Liver (tissue), 9 donors: ENCODE data around the gene GIMAP7. TPM values are rescaled to one million over a fixed set of nuclear protein-coding genes. Genes with fewer than 3 reads are reported as not detected.

Source experiments
- DNase-seq: peaks from one replicate; pipeline ENCODE4 v3.0.0-alpha.2; 2017; ENCODE audit warnings: low spot score
- H3K27ac ChIP-seq, 2 donors: one replicate each; pipeline ENCODE4 v1.7.0; 2013; ENCODE audit warnings: inconsistent platforms in 2 of 2, low read length in 2 of 2, control low read depth in 1 of 2, low read depth in 1 of 2, mild to moderate bottlenecking in 1 of 2
- H3K27me3 ChIP-seq, 4 donors: one replicate each; pipeline versions ENCODE4 v1.6.1 to v1.7.0; 2013; ENCODE audit warnings: low read length in 3 of 4, inconsistent platforms in 1 of 4, mild to moderate bottlenecking in 1 of 4, moderate library complexity in 1 of 4; ENCODE audit not compliant: control insufficient read depth in 4 of 4, insufficient read depth in 4 of 4
- H3K36me3 ChIP-seq, 4 donors: one replicate each; pipeline versions ENCODE4 v1.6.1 to v1.7.0; 2013; ENCODE audit warnings: low read length in 3 of 4, mild to moderate bottlenecking in 3 of 4, low read depth in 1 of 4, moderate library complexity in 1 of 4; ENCODE audit not compliant: control insufficient read depth in 4 of 4, insufficient read depth in 3 of 4
- H3K4me1 ChIP-seq, 4 donors: one replicate each; pipeline versions ENCODE4 v1.6.1 to v1.7.0; 2013; ENCODE audit warnings: low read length in 3 of 4, mild to moderate bottlenecking in 3 of 4, moderate library complexity in 1 of 4; ENCODE audit not compliant: control insufficient read depth in 4 of 4, insufficient read depth in 4 of 4
- H3K4me3 ChIP-seq, 3 donors: one replicate each; pipeline versions ENCODE4 v1.6.1 to v1.7.0; 2013; ENCODE audit warnings: low read length in 3 of 3, control low read depth in 1 of 3, low read depth in 1 of 3, mild to moderate bottlenecking in 1 of 3
- H3K9ac ChIP-seq, 2 donors: one replicate each; pipeline ENCODE4 v1.7.0; 2013; ENCODE audit warnings: low read length in 2 of 2, mild to moderate bottlenecking in 2 of 2, moderate library complexity in 2 of 2, control low read depth in 1 of 2, low read depth in 1 of 2
- H3K9me3 ChIP-seq, 4 donors: one replicate each; pipeline versions ENCODE4 v1.6.1 to v1.7.0; 2013; ENCODE audit warnings: low read length in 3 of 4; ENCODE audit not compliant: control insufficient read depth in 4 of 4
- ATF3 ChIP-seq: IDR thresholded peaks from 2 replicates; pipeline ENCODE4 v1.6.1; 2016; ENCODE audit warnings: antibody characterized with exemption
- CTCF ChIP-seq: fragments of 150-350 bp; IDR thresholded peaks from 2 replicates; pipeline ENCODE4 v1.5.1; 2017; ENCODE audit warnings: improper control_type of control experiment, low read depth, low read length; ENCODE audit not compliant: missing input control
- EGR1 ChIP-seq, 2 donors: IDR thresholded peaks; 2 replicates each; pipeline ENCODE4 v1.6.1; 2016 to 2018; ENCODE audit warnings: antibody characterized with exemption in 2 of 2, low read depth in 2 of 2
- FOXA1 ChIP-seq: IDR thresholded peaks from 2 replicates; pipeline ENCODE4 v1.6.1; 2016; ENCODE audit warnings: antibody characterized with exemption
- FOXA2 ChIP-seq: IDR thresholded peaks from 2 replicates; pipeline ENCODE4 v1.6.1; 2016; ENCODE audit warnings: antibody characterized with exemption
- GABPA ChIP-seq, 2 donors: IDR thresholded peaks in 1 of 2; conservative IDR thresholded peaks in 1 of 2; 2 replicates each; pipeline ENCODE4 v1.6.1; 2016; ENCODE audit warnings: antibody characterized with exemption in 2 of 2, mild to moderate bottlenecking in 1 of 2, moderate library complexity in 1 of 2
- HNF4A ChIP-seq, 2 donors: conservative IDR thresholded peaks; 2 replicates each; pipeline ENCODE4 v1.6.1; 2016; ENCODE audit warnings: antibody characterized with exemption in 2 of 2, mild to moderate bottlenecking in 2 of 2
- HNF4G ChIP-seq: IDR thresholded peaks from 2 replicates; pipeline ENCODE4 v1.6.1; 2016; ENCODE audit warnings: antibody characterized with exemption
- JUND ChIP-seq, 2 donors: IDR thresholded peaks; 2 replicates each; pipeline ENCODE4 v1.6.1; 2016; ENCODE audit warnings: antibody characterized with exemption in 2 of 2
- MAX ChIP-seq: IDR thresholded peaks from 2 replicates; pipeline ENCODE4 v1.6.1; 2016; ENCODE audit warnings: antibody characterized with exemption
- NR2F2 ChIP-seq: IDR thresholded peaks from 2 replicates; pipeline ENCODE4 v1.6.1; 2016; ENCODE audit warnings: antibody characterized with exemption
- RAD21 ChIP-seq, 2 donors: IDR thresholded peaks; 2 replicates each; pipeline ENCODE4 v1.6.1; 2016; ENCODE audit warnings: antibody characterized with exemption in 2 of 2, mild to moderate bottlenecking in 2 of 2
- RXRA ChIP-seq, 2 donors: IDR thresholded peaks; 2 replicates each; pipeline ENCODE4 v1.6.1; 2017 to 2018; ENCODE audit warnings: antibody characterized with exemption in 2 of 2, mild to moderate bottlenecking in 1 of 2
- SP1 ChIP-seq: IDR thresholded peaks from 2 replicates; pipeline ENCODE4 v1.6.1; 2018; ENCODE audit warnings: antibody characterized with exemption, mild to moderate bottlenecking
- TAF1 ChIP-seq: conservative IDR thresholded peaks from 2 replicates; pipeline ENCODE4 v1.6.1; 2016; ENCODE audit warnings: antibody characterized with exemption, mild to moderate bottlenecking
- YY1 ChIP-seq: IDR thresholded peaks from 2 replicates; pipeline ENCODE4 v1.6.1; 2016; ENCODE audit warnings: antibody characterized with exemption, mild to moderate bottlenecking
- WGBS: extraction: QIAGEN DNeasy Blood & Tissue Kit; methylation state at CpG from one replicate; pipeline ENCODE4 v1.1.7; 2013; 5-methylcytosine and 5-hydroxymethylcytosine counted together
- polyA plus RNA-seq, 2 donors: library from polyadenylated mRNA; stranded (reverse) in 1 of 2; unstranded in 1 of 2; fragments of 200-250 nt in 1 of 2; fragments of >200 nt in 1 of 2; fragmentation: Nextera tagmentation in 1 of 2; extraction: Ambion mirVana in 1 of 2; gene quantifications; one replicate each; pipeline versions ENCODE4 v1.2.1 to v1.2.3, GENCODE V29; 2013 to 2015
- total RNA-seq, 2 donors: library from RNA; depleted of rRNA; stranded (reverse); fragments of >200 nt; gene quantifications; one replicate each; pipeline ENCODE4 v1.2.3, GENCODE V29; 2014
- TF ChIP-seq, protein P1 (sequence below): IDR thresholded peaks from 2 replicates; pipeline ENCODE4 v1.6.1; 2016; ENCODE audit warnings: antibody characterized with exemption
- TF ChIP-seq, protein P2 (sequence below): IDR thresholded peaks from 2 replicates; pipeline ENCODE4 v1.6.1; 2016; ENCODE audit warnings: antibody characterized with exemption, mild to moderate bottlenecking
- donor health status: healthy.
- donor health status: healthy.
- donor health status: healthy.
- donor health status: healthy.
- donor health status: healthy.

GIMAP7 gene
- total and polyA plus RNA-seq, 4 donors: 4.8 to 12.8 (median 10.5) TPM

GRCh38 chr7:150519310-150519709 lies 4.6 kb downstream of the GIMAP7 start:
- TF ChIP-seq YY1: no peak
- TF ChIP-seq ATF3: no peak
- no peak for TF ChIP-seq TAF1
- TF ChIP-seq, protein P1, sequence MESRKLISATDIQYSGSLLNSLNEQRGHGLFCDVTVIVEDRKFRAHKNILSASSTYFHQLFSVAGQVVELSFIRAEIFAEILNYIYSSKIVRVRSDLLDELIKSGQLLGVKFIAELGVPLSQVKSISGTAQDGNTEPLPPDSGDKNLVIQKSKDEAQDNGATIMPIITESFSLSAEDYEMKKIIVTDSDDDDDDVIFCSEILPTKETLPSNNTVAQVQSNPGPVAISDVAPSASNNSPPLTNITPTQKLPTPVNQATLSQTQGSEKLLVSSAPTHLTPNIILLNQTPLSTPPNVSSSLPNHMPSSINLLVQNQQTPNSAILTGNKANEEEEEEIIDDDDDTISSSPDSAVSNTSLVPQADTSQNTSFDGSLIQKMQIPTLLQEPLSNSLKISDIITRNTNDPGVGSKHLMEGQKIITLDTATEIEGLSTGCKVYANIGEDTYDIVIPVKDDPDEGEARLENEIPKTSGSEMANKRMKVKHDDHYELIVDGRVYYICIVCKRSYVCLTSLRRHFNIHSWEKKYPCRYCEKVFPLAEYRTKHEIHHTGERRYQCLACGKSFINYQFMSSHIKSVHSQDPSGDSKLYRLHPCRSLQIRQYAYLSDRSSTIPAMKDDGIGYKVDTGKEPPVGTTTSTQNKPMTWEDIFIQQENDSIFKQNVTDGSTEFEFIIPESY: no peak
- no peak for TF ChIP-seq RAD21 (IDR thresholded peaks at IDR 0.05)
- no peak for TF ChIP-seq JUND (IDR thresholded peaks at IDR 0.05)
- TF ChIP-seq HNF4G: no peak
- TF ChIP-seq SP1: no peak
- TF ChIP-seq NR2F2: no peak
- TF ChIP-seq RXRA (IDR thresholded peaks at IDR 0.05): no peak
- TF ChIP-seq, protein P2, sequence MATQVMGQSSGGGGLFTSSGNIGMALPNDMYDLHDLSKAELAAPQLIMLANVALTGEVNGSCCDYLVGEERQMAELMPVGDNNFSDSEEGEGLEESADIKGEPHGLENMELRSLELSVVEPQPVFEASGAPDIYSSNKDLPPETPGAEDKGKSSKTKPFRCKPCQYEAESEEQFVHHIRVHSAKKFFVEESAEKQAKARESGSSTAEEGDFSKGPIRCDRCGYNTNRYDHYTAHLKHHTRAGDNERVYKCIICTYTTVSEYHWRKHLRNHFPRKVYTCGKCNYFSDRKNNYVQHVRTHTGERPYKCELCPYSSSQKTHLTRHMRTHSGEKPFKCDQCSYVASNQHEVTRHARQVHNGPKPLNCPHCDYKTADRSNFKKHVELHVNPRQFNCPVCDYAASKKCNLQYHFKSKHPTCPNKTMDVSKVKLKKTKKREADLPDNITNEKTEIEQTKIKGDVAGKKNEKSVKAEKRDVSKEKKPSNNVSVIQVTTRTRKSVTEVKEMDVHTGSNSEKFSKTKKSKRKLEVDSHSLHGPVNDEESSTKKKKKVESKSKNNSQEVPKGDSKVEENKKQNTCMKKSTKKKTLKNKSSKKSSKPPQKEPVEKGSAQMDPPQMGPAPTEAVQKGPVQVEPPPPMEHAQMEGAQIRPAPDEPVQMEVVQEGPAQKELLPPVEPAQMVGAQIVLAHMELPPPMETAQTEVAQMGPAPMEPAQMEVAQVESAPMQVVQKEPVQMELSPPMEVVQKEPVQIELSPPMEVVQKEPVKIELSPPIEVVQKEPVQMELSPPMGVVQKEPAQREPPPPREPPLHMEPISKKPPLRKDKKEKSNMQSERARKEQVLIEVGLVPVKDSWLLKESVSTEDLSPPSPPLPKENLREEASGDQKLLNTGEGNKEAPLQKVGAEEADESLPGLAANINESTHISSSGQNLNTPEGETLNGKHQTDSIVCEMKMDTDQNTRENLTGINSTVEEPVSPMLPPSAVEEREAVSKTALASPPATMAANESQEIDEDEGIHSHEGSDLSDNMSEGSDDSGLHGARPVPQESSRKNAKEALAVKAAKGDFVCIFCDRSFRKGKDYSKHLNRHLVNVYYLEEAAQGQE: no peak
- no peak for TF ChIP-seq FOXA1
- TF ChIP-seq FOXA2: no peak
- TF ChIP-seq EGR1 (IDR thresholded peaks at IDR 0.05; ENCODE audit: low read depth in 2 of 2): no peak
- TF ChIP-seq GABPA (IDR thresholded peaks at IDR 0.05 in 1 of 2, conservative IDR thresholded peaks at IDR 0.05 in 1 of 2): no peak
- Histone ChIP-seq H3K4me3 (no peak overlapping the region), H3K9me3 (no peaks in the 10 kb centered on the region), H3K36me3 (peaks cover 0 to 3% (median 0%) of the 10 kb centered on the region in 4 donors), H3K4me1 (no peaks in the 10 kb centered on the region), H3K9ac (peak overlapping the region in 1 of 2 donors; percentile 59), H3K27ac (no peak overlapping the region), H3K27me3 (no peaks in the 10 kb centered on the region)
- no peak for DNase-seq
- 72% methylated on average over 2 of the region's 2 CpGs for WGBS

- Histone ChIP-seq H3K27me3 (no peaks in the 10 kb centered on the region), H3K4me1 (no peaks in the 10 kb centered on the region), H3K9me3 (no peaks in the 10 kb centered on the region), H3K36me3 (peaks cover 0 to 3% (median 0%) of the 10 kb centered on the region in 4 donors), H3K9ac (no peak overlapping the region), H3K27ac (no peak overlapping the region), H3K4me3 (peak overlapping the region in 1 of 3 donors; percentile 22)
- TF ChIP-seq NR2F2 (no peak), FOXA1 (no peak), RAD21 (IDR thresholded peaks at IDR 0.05) (no peak), TAF1 (no peak), GABPA (IDR thresholded peaks at IDR 0.05 in 1 of 2, conservative IDR thresholded peaks at IDR 0.05 in 1 of 2) (no peak), CTCF (no peak), JUND (IDR thresholded peaks at IDR 0.05) (no peak), ATF3 (no peak), RXRA (IDR thresholded peaks at IDR 0.05) (no peak), EGR1 (IDR thresholded peaks at IDR 0.05; ENCODE audit: low read depth in 2 of 2) (no peak), MAX (no peak), HNF4A (conservative IDR thresholded peaks at IDR 0.05) (no peak)
- TF ChIP-seq, protein P2: no peak
- DNase-seq: no peak
- WGBS: 86% methylated on average over 8 of the region's 8 CpGs
Measured at GRCh38 chr7:150520145-150520544, 5.5 kb downstream of the GIMAP7 start.
